HCT116 (cell line): ENCODE measurements around the gene PIGQ. TPM values are rescaled to one million over a fixed set of nuclear protein-coding genes. Genes with fewer than 3 reads are reported as not detected.

ENCODE experiments used
- ATAC-seq: fragments of 200-7000 bp; cut with Tn5 transposase; 2 replicates; pipeline ENCODE4 v1.9.1; 2020; ENCODE audit warnings: mild to moderate bottlenecking, moderate library complexity
- BruUV-seq: library from RNA; stranded (reverse); fragments of 400-500 nt; replicated peaks from 2 replicates; lab custom pipeline; 2021; lab: Mats Ljungman, UMichigan
- CTCF ChIA-PET: fragments of 300-600 bp; sonication (Branson Sonifier 250); formaldehyde crosslinking; loops from one replicate; lab custom pipeline; 2021; ENCODE audit warnings: antibody characterized with exemption; lab: Charles Lee
- POLR2A ChIA-PET: fragments of 300-600, 350-600 bp; sonication (Branson Sonifier 250); formaldehyde crosslinking; loops from one replicate; lab custom pipeline; 2021; ENCODE audit warnings: antibody characterized with exemption; lab: Charles Lee
- RAD21 ChIA-PET, 2 experiments: fragments of 300-600 bp; sonication (Branson Sonifier 250); formaldehyde crosslinking; loops; one replicate each; lab custom pipeline; 2023; ENCODE audit warnings: low total read pairs in 2 of 2; ENCODE audit not compliant: uncharacterized antibody in 2 of 2, unreplicated experiment in 2 of 2, low non-redundant PET in 1 of 2; lab: Charles Lee
- DNase-seq: peaks from one replicate; pipeline ENCODE4 v3.0.0-alpha.2; 2010; ENCODE audit warnings: low read depth, low spot score
- H2AFZ ChIP-seq: fragments of 200-600 bp; shearing (Covaris generic), sonication (generic); 2 replicates; pipeline ENCODE4 v1.6.1; 2017; ENCODE audit warnings: low read depth, mixed run types, mixed read lengths, antibody characterized with exemption, low read length; ENCODE audit not compliant: poor library complexity, severe bottlenecking
- H3K27ac ChIP-seq: 2 replicates; pipeline ENCODE4 v1.5.1; 2012; ENCODE audit warnings: low read depth, low read length
- H3K27me3 ChIP-seq: fragments of 200-600 bp; sonication (generic); 2 replicates; pipeline ENCODE4 v1.6.1; 2016; ENCODE audit warnings: mixed run types, low read length, mixed read lengths; ENCODE audit not compliant: insufficient read depth
- H3K36me3 ChIP-seq, 2 experiments: fragments of 200-500 bp in 1 of 2; fragments of 200-600 bp in 1 of 2; sonication (Bioruptor generic) in 1 of 2; sonication (generic) in 1 of 2; 2 replicates each; pipeline versions ENCODE4 v1.5.1 to v1.6.1; 2014 to 2016; ENCODE audit warnings: low read length in 2 of 2, inconsistent platforms in 1 of 2, mixed read lengths in 1 of 2, mixed run types in 1 of 2; ENCODE audit not compliant: insufficient read depth in 2 of 2, control insufficient read depth in 1 of 2
- H3K4me1 ChIP-seq, 2 experiments: fragments of 200-600 bp in 1 of 2; sonication (generic) in 1 of 2; 2 replicates each; pipeline versions ENCODE4 v1.5.1 to v1.6.1; 2012 to 2017; ENCODE audit warnings: low read length in 2 of 2, inconsistent platforms in 1 of 2, mild to moderate bottlenecking in 1 of 2, mixed read lengths in 1 of 2, mixed run types in 1 of 2, moderate library complexity in 1 of 2; ENCODE audit not compliant: insufficient read depth in 2 of 2, control insufficient read depth in 1 of 2
- H3K4me2 ChIP-seq: fragments of 200-600 bp; sonication (generic); 2 replicates; pipeline ENCODE4 v1.6.1; 2017; ENCODE audit warnings: mixed run types, low read length, mixed read lengths
- H3K4me3 ChIP-seq, 2 experiments: fragments of 200-600 bp in 1 of 2; sonication (generic) in 1 of 2; replicated peaks in 1 of 2; 2 replicates each; pipeline ENCODE4 v1.5.1; 2011 to 2016; ENCODE audit warnings: low read length in 2 of 2, control low read depth in 1 of 2, low read depth in 1 of 2, mild to moderate bottlenecking in 1 of 2, mixed read lengths in 1 of 2, mixed run types in 1 of 2
- H3K79me2 ChIP-seq: fragments of 200-600 bp; sonication (generic); 2 replicates; pipeline ENCODE4 v1.6.1; 2017; ENCODE audit warnings: mild to moderate bottlenecking, mixed run types, low read length, moderate library complexity, mixed read lengths; ENCODE audit not compliant: insufficient read depth
- H3K9ac ChIP-seq: fragments of 200-600 bp; sonication (generic); 2 replicates; pipeline ENCODE4 v1.6.1; 2016; ENCODE audit warnings: low read length, mixed read lengths
- H3K9me2 ChIP-seq: fragments of 200-600 bp; sonication (generic), shearing (Covaris generic); 2 replicates; pipeline ENCODE4 v1.6.1; 2017; ENCODE audit warnings: mixed run types, mild to moderate bottlenecking, moderate library complexity; ENCODE audit not compliant: insufficient read depth
- H3K9me3 ChIP-seq, 2 experiments: fragments of 200-500 bp in 1 of 2; fragments of 200-600 bp in 1 of 2; sonication (Bioruptor generic) in 1 of 2; sonication (generic) in 1 of 2; 2 replicates each; pipeline ENCODE4 v1.6.1; 2014 to 2017; ENCODE audit warnings: low read length in 2 of 2, mixed read lengths in 2 of 2, inconsistent platforms in 1 of 2, low read depth in 1 of 2, mild to moderate bottlenecking in 1 of 2, mixed run types in 1 of 2, moderate library complexity in 1 of 2; ENCODE audit not compliant: control insufficient read depth in 1 of 2, insufficient read depth in 1 of 2
- H4K20me1 ChIP-seq: fragments of 200-600 bp; sonication (generic), shearing (Covaris generic); 2 replicates; pipeline ENCODE4 v1.6.1; 2017; ENCODE audit warnings: mixed run types, mild to moderate bottlenecking, moderate library complexity; ENCODE audit not compliant: insufficient read depth
- ELF1 ChIP-seq: IDR thresholded peaks from 2 replicates; pipeline ENCODE4 v1.6.1; 2012; ENCODE audit warnings: low read depth, borderline replicate concordance
- MAX ChIP-seq: IDR thresholded peaks from 2 replicates; pipeline ENCODE4 v1.6.1; 2012
- REST ChIP-seq: IDR thresholded peaks from 2 replicates; pipeline ENCODE4 v1.6.1; 2012; ENCODE audit warnings: low read depth
- SRF ChIP-seq: IDR thresholded peaks from 2 replicates; pipeline ENCODE4 v1.6.1; 2012; ENCODE audit warnings: low read depth
- intact Hi-C: fragments of 100-400 bp; cut with micrococcal nuclease; formaldehyde crosslinking; loops from 2 replicates; pipeline ENCODE4 v1.10.0; 2022
- total RNA-seq: library from RNA; stranded (reverse); gene quantifications from one replicate; pipeline ENCODE4 v1.2.1, GENCODE V29; 2021; ENCODE audit not compliant: unreplicated experiment

The PIGQ gene
- total RNA-seq, 1 experiment from 2014 or later, result 21.0 TPM

- TF ChIP-seq MAX, result no peak
Measured at GRCh38 chr16:591892-592517, 22.2 kb downstream of the PIGQ start (continued).

GRCh38 chr16:592518-593306, 22.9 kb downstream of the PIGQ start:
- ChIA-PET RAD21 (no interaction called here), POLR2A (interaction anchor here (0.5 kb wide), 1 partner anchor 1409 kb away, joined by 3 read pairs; no protein-coding TSS in a partner anchor), CTCF (interaction anchor here (1.0 to 1.1 kb wide), 2 partner anchors 14 to 55 kb away, joined by 3 to 4 read pairs; no protein-coding TSS in a partner anchor)
- intact Hi-C loops, result loop anchor here (5.0 kb wide), 1 partner anchor 35 kb away; no protein-coding TSS in a partner anchor
- Histone ChIP-seq H2AFZ (no peak overlapping the region), H3K4me3 (peak overlapping the region in 1 of 2 experiments; percentile 13; a peak in 1 of 4 replicates), H3K36me3 (no peaks in the 10 kb centered on the region), H3K27ac (peak overlapping the region; percentile 76), H3K4me1 (peaks cover 30 to 40% of the 10 kb centered on the region in 2 experiments), H3K9me3 (no peaks in the 10 kb centered on the region), H4K20me1 (no peaks in the 10 kb centered on the region), H3K4me2 (peak overlapping the region; percentile 70), H3K27me3 (no peaks in the 10 kb centered on the region), H3K79me2 (peaks cover 32% of the 10 kb centered on the region; the same call in 1 of the 2 replicates), H3K9me2 (no peaks in the 10 kb centered on the region), H3K9ac (peak overlapping the region; percentile 36)
- TF ChIP-seq ELF1 (no peak), MAX (peak; percentile 8; the same call in 1 of the 2 replicates), REST (no peak), SRF (no peak)
- no TSS peak for BruUV-seq
- ATAC-seq, result no peak
- DNase-seq, result no peak
